SK-N-SH treated with all-trans-retinoic acid at 6 μM for 48 hours (cell line): ENCODE measurements around the gene IPO5.
"Not testable (repeated sequence)": the region's sequence is repeated elsewhere in the genome, so short reads cannot be mapped to it uniquely, and the experiment has no call there.

Source experiments
- ARNTL ChIP-seq: fragments of 450-650 bp; formaldehyde crosslinking; IDR thresholded peaks from 2 replicates; pipeline ENCODE4 v1.5.0; 2020; ENCODE audit warnings: low read depth, mild to moderate bottlenecking, moderate library complexity, borderline replicate concordance
- ESRRG ChIP-seq: fragments of 250-450 bp; sonication (Bioruptor Pico); IDR thresholded peaks from 2 replicates; pipeline ENCODE4 v1.6.1; 2021; ENCODE audit warnings: mild to moderate bottlenecking
- OSR1 ChIP-seq: fragments of 250-450 bp; sonication (Bioruptor Pico); IDR thresholded peaks from 2 replicates; pipeline ENCODE4 v1.8.0; 2022; ENCODE audit warnings: moderate library complexity, mild to moderate bottlenecking, inconsistent platforms
- RARB ChIP-seq: fragments of 250-450 bp; sonication (Bioruptor Pico); IDR thresholded peaks from 2 replicates; pipeline ENCODE4 v1.8.0; 2021; ENCODE audit warnings: mild to moderate bottlenecking, moderate library complexity
- TCF4 ChIP-seq: fragments of 250-450 bp; sonication (Bioruptor Pico); IDR thresholded peaks from 2 replicates; pipeline ENCODE4 v1.8.0; 2021; ENCODE audit warnings: mild to moderate bottlenecking, moderate library complexity, borderline replicate concordance
- ZNF70 ChIP-seq: fragments of 450-650 bp; formaldehyde crosslinking; IDR thresholded peaks from 2 replicates; pipeline ENCODE4 v1.5.0; 2020; ENCODE audit warnings: mild to moderate bottlenecking, moderate library complexity

DNA sequence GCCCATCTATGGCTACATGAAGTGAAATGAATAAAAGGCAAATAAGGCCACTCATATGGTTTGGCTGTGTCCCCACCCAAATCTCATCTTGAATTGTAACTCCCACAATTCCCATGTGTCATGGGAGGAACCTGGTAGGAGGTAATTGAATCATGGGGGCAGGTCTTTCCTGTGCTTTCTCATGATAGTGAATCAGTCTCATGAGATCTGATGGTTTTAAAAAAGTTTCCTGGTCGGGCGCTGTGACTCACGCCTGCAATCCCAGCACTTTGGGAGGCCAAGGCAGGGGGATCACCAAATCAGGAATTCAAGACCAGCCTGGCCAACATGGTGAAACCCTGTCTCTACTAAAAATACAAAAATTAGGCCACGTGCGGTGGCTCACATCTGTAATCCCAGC lies 4.2 kb upstream of the IPO5 start:
- not testable (repeated sequence) for TF ChIP-seq ESRRG; TCF4 (CRISPR knock-in tag); ZNF70; RARB (CRISPR knock-in tag); OSR1 (CRISPR knock-in tag); ARNTL (CRISPR knock-in tag)
